H9 (cell line): ENCODE results near the gene GIMAP4. TPM values are rescaled to one million over a fixed set of nuclear protein-coding genes. Genes with fewer than 3 reads are reported as not detected.

Experiments
- DNase-seq: peaks from one replicate; pipeline ENCODE4 v3.0.0-alpha.2; 2017
- H2AFZ ChIP-seq: one replicate; pipeline ENCODE4 v1.6.1; 2013; ENCODE audit warnings: mild to moderate bottlenecking, low read length, control low read depth, moderate library complexity
- H2AK5ac ChIP-seq: 2 replicates; pipeline ENCODE4 v1.6.1; 2013; ENCODE audit warnings: low read length, control low read depth, mixed read lengths; ENCODE audit not compliant: insufficient read length
- H2BK120ac ChIP-seq: one replicate; pipeline ENCODE4 v1.6.1; 2013; ENCODE audit warnings: low read depth, mild to moderate bottlenecking, low read length, control low read depth, inconsistent platforms; ENCODE audit not compliant: poor library complexity, severe bottlenecking
- H2BK12ac ChIP-seq: 2 replicates; pipeline ENCODE4 v1.6.1; 2013; ENCODE audit warnings: low read length, control low read depth, mixed read lengths, low read depth; ENCODE audit not compliant: insufficient read length
- H2BK15ac ChIP-seq: 2 replicates; pipeline ENCODE4 v1.6.1; 2013; ENCODE audit warnings: low read depth, low read length, control low read depth
- H2BK20ac ChIP-seq: one replicate; pipeline ENCODE4 v1.6.1; 2013; ENCODE audit warnings: low read depth, mild to moderate bottlenecking, low read length, control low read depth, inconsistent platforms; ENCODE audit not compliant: poor library complexity, severe bottlenecking
- H2BK5ac ChIP-seq: 2 replicates; pipeline ENCODE4 v1.6.1; 2013; ENCODE audit warnings: low read length, control low read depth, mixed read lengths; ENCODE audit not compliant: insufficient read length
- H3K14ac ChIP-seq: 2 replicates; pipeline ENCODE4 v1.6.1; 2013; ENCODE audit warnings: low read length, control low read depth; ENCODE audit not compliant: insufficient read depth
- H3K18ac ChIP-seq: 2 replicates; pipeline ENCODE4 v1.6.1; 2013; ENCODE audit warnings: low read depth, mild to moderate bottlenecking, mixed read lengths, low read length, control low read depth; ENCODE audit not compliant: insufficient read length
- H3K23ac ChIP-seq: 2 replicates; pipeline ENCODE4 v1.6.1; 2013; ENCODE audit warnings: low read length, control low read depth, mixed read lengths, low read depth; ENCODE audit not compliant: insufficient read length
- H3K23me2 ChIP-seq: 2 replicates; pipeline ENCODE4 v1.6.1; 2013; ENCODE audit warnings: low read depth, mild to moderate bottlenecking, mixed read lengths, low read length, control low read depth; ENCODE audit not compliant: insufficient read length, poor library complexity, severe bottlenecking
- H3K27ac ChIP-seq: 2 replicates; pipeline ENCODE4 v1.5.1; 2013; ENCODE audit warnings: low read length, control low read depth, mixed read lengths, low read depth; ENCODE audit not compliant: insufficient read length
- H3K27me3 ChIP-seq: 2 replicates; pipeline ENCODE4 v1.6.1; 2013; ENCODE audit warnings: low read length, control low read depth, inconsistent platforms; ENCODE audit not compliant: insufficient read depth
- H3K4ac ChIP-seq: 2 replicates; pipeline ENCODE4 v1.6.1; 2013; ENCODE audit warnings: low read depth, mild to moderate bottlenecking, control low read depth, inconsistent platforms, low read length, moderate library complexity
- H3K4me1 ChIP-seq: 2 replicates; pipeline ENCODE4 v1.6.1; 2013; ENCODE audit warnings: low read length, control low read depth, inconsistent platforms; ENCODE audit not compliant: insufficient read depth
- H3K4me2 ChIP-seq: 2 replicates; pipeline ENCODE4 v1.6.1; 2013; ENCODE audit warnings: low read length, control low read depth, mixed read lengths; ENCODE audit not compliant: insufficient read length, insufficient read depth
- H3K56ac ChIP-seq: 2 replicates; pipeline ENCODE4 v1.6.1; 2013; ENCODE audit warnings: low read depth, mild to moderate bottlenecking, mixed read lengths, low read length, control low read depth; ENCODE audit not compliant: insufficient read length
- H3K79me1 ChIP-seq: 2 replicates; pipeline ENCODE4 v1.6.1; 2013; ENCODE audit warnings: low read depth, mild to moderate bottlenecking, moderate library complexity, low read length, control low read depth, inconsistent platforms; ENCODE audit not compliant: insufficient read depth, poor library complexity, severe bottlenecking
- H3K79me2 ChIP-seq: 2 replicates; pipeline ENCODE4 v1.6.1; 2013; ENCODE audit warnings: low read length, control low read depth, inconsistent platforms; ENCODE audit not compliant: insufficient read depth
- H3K9ac ChIP-seq: 2 replicates; pipeline ENCODE4 v1.6.1; 2013; ENCODE audit warnings: low read length, control low read depth, mixed read lengths; ENCODE audit not compliant: insufficient read length; ENCODE audit errors: extremely low read depth
- H3K9me3 ChIP-seq: one replicate; pipeline ENCODE4 v1.6.1; 2013; ENCODE audit warnings: low read depth, low read length, inconsistent platforms; ENCODE audit not compliant: control insufficient read depth
- H3T11ph ChIP-seq: one replicate; pipeline ENCODE4 v1.6.1; 2013; ENCODE audit warnings: mild to moderate bottlenecking, low read length, control low read depth, inconsistent platforms
- H4K20me1 ChIP-seq: one replicate; pipeline ENCODE4 v1.6.1; 2013; ENCODE audit not compliant: control insufficient read depth, insufficient read length, insufficient read depth
- H4K5ac ChIP-seq: 2 replicates; pipeline ENCODE4 v1.6.1; 2013; ENCODE audit warnings: low read depth, mild to moderate bottlenecking, mixed read lengths, low read length, control low read depth; ENCODE audit not compliant: insufficient read length
- H4K8ac ChIP-seq: replicated peaks from 2 replicates; pipeline ENCODE4 v1.6.1; 2013; ENCODE audit warnings: low read length, control low read depth, mixed read lengths, low read depth; ENCODE audit not compliant: insufficient read length
- H4K91ac ChIP-seq: 2 replicates; pipeline ENCODE4 v1.6.1; 2013; ENCODE audit warnings: low read depth, mild to moderate bottlenecking, moderate library complexity, mixed read lengths, low read length, control low read depth; ENCODE audit not compliant: insufficient read length
- H3K27ac Mint-ChIP-seq, 3 experiments: 2 replicates in 2 of 3; 3 replicates in 1 of 3; pipeline ENCODE4 v1.8.0; 2020 to 2021; ENCODE audit warnings: mixed read lengths in 3 of 3, mild to moderate bottlenecking in 1 of 3, moderate library complexity in 1 of 3
- H3K27me3 Mint-ChIP-seq: 2 replicates; pipeline ENCODE4 v1.8.0; 2021; ENCODE audit warnings: low read depth, mild to moderate bottlenecking, moderate library complexity, mixed read lengths
- H3K36me3 Mint-ChIP-seq, 3 experiments: 2 replicates in 2 of 3; 3 replicates in 1 of 3; pipeline ENCODE4 v1.8.0; 2020 to 2021; ENCODE audit warnings: low read depth in 3 of 3, mixed read lengths in 3 of 3; ENCODE audit not compliant: insufficient read depth in 1 of 3
- H3K4me1 Mint-ChIP-seq, 2 experiments: 2 replicates each; pipeline ENCODE4 v1.8.0; 2020; ENCODE audit warnings: mixed read lengths in 2 of 2
- H3K4me3 Mint-ChIP-seq, 2 experiments: 2 replicates in 1 of 2; 3 replicates in 1 of 2; pipeline ENCODE4 v1.8.0; 2020 to 2021; ENCODE audit warnings: mild to moderate bottlenecking in 2 of 2, mixed read lengths in 2 of 2, moderate library complexity in 1 of 2
- H3K9me3 Mint-ChIP-seq, 2 experiments: 2 replicates in 1 of 2; 3 replicates in 1 of 2; pipeline ENCODE4 v1.8.0; 2020; ENCODE audit warnings: mild to moderate bottlenecking in 2 of 2, mixed read lengths in 2 of 2, moderate library complexity in 1 of 2
- CTCF ChIP-seq: fragments of 200-600 bp; sonication (generic); conservative IDR thresholded peaks from 3 replicates; pipeline ENCODE4 v1.8.0; 2021; ENCODE audit warnings: antibody characterized with exemption, mild to moderate bottlenecking
- WGBS: extraction: QIAGEN DNeasy Blood & Tissue Kit; methylation state at CpG from one replicate; pipeline ENCODE4 v1.1.7; 2013; ENCODE audit warnings: missing lambda C conversion rate, low lambda C conversion rate, mixed read lengths; ENCODE audit not compliant: insufficient read length; ENCODE audit errors: extremely low coverage; 5-methylcytosine and 5-hydroxymethylcytosine counted together
- total RNA-seq: library from RNA; stranded (reverse); gene quantifications from 2 replicates; pipeline ENCODE4 v1.2.1, GENCODE V29; 2021

The GIMAP4 gene
- total RNA-seq, 1 experiment from 2014 or later = not detected

GRCh38 chr7:150580638-150581394, 13.6 kb downstream of the GIMAP4 start:
- Histone ChIP-seq H3K18ac (no peak overlapping the region), H3K79me2 (no peaks in the 10 kb centered on the region), H3K23me2 (no peaks in the 10 kb centered on the region), H2BK15ac (no peak overlapping the region), H3K79me1 (no peaks in the 10 kb centered on the region), H3K4ac (no peak overlapping the region), H4K8ac (no peak overlapping the region), H4K91ac (no peak overlapping the region), H3K56ac (no peak overlapping the region), H4K20me1 (no peaks in the 10 kb centered on the region), H3K14ac (no peak overlapping the region), H3T11ph (no peak overlapping the region), H3K27ac (no peak overlapping the region), H3K9me3 (peaks cover 8% of the 10 kb centered on the region), H3K27me3 (no peaks in the 10 kb centered on the region), H3K9ac (no peak overlapping the region), H3K23ac (no peak overlapping the region), H3K4me2 (no peak overlapping the region), H4K5ac (no peak overlapping the region), H3K4me1 (no peaks in the 10 kb centered on the region), H2BK20ac (no peak overlapping the region), H2BK12ac (no peak overlapping the region), H2BK120ac (no peak overlapping the region), H2AFZ (no peak overlapping the region), H2AK5ac (no peak overlapping the region), H2BK5ac (no peak overlapping the region)
- Mint-ChIP-seq H3K4me3 (no peak overlapping the region), H3K36me3 (peaks cover 0 to 19% (median 1%) of the 10 kb centered on the region in 3 experiments; a peak in 5 of 7 replicates), H3K9me3 (peaks cover 35 to 36% of the 10 kb centered on the region in 2 experiments), H3K4me1 (no peaks in the 10 kb centered on the region), H3K27ac (no peak overlapping the region), H3K27me3 (peaks cover 65% of the 10 kb centered on the region)
- no CpG with 5 or more reads among the region's 3 CpGs for WGBS
- no peak for TF ChIP-seq CTCF
- DNase-seq = no peak
